Measurements from ENCODE around the gene IL22RA2. TPM values are rescaled to one million over a fixed set of nuclear protein-coding genes. Genes with fewer than 3 reads are reported as not detected.

The IL22RA2 gene
- total RNA-seq, 1 experiment from 2014 or later, result not detected

DNA sequence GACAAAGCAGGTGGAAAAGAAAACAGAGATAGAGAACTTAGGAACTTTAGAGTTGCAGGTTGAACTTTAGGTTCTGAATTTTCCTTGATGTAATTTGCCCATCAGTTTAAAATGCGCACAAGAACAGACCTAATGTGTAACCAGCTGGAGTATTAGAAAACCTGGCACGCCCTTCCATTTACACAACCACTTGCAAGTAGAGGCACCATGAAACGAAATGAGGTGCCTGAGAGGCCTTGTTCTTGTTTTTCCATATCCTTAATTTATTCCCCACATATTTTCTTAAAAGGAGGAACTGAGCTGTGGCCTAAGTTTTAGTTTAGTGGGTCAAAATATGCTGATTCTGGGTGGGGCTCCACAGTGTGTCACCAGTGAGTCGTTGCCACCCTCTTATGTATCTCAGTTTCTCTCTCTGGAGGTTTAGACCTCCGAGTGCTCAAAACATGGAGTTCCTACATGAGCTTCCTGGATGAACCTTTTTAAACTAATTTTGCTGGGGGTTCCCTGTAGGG lies 17.2 kb upstream of the IL22RA2 start:
- H2BK5ac ChIP-seq (ENCODE audit: insufficient read length, low read length), result no peak overlapping the region
- whole genome bisulfite sequencing (ENCODE audit: extremely low coverage, insufficient read length, low lambda C conversion rate), result no CpG with 5 or more reads among the region's 5 CpGs
- no peaks in the 10 kb centered on the region for H3K27me3 ChIP-seq (ENCODE audit: insufficient read depth, low read length)
- no peaks in the 10 kb centered on the region for H3K23me2 ChIP-seq (ENCODE audit: insufficient read length, low read depth, low read length, poor library complexity, severe bottlenecking)
- H4K8ac ChIP-seq (replicated peaks; ENCODE audit: insufficient read length, low read depth, low read length), result no peak overlapping the region
- H2AK5ac ChIP-seq (ENCODE audit: insufficient read length, low read length), result no peak overlapping the region
- no peak overlapping the region for H3K23ac ChIP-seq (ENCODE audit: insufficient read length, low read depth, low read length)
- H3K4me2 ChIP-seq (ENCODE audit: insufficient read depth, insufficient read length, low read length), result no peak overlapping the region
- H2AFZ ChIP-seq (ENCODE audit: low read length), result no peak overlapping the region
- no peaks in the 10 kb centered on the region for H3K4me1 ChIP-seq (ENCODE audit: insufficient read depth, low read length)
- no peak overlapping the region for H3K4me3 Mint-ChIP-seq
- no peak for DNase-seq
- H3K27me3 Mint-ChIP-seq (ENCODE audit: low read depth), result no peaks in the 10 kb centered on the region
- H3K27ac Mint-ChIP-seq, result no peak overlapping the region
- no peak overlapping the region for H4K91ac ChIP-seq (ENCODE audit: insufficient read length, low read depth, low read length)
- no peak overlapping the region for H3K18ac ChIP-seq (ENCODE audit: insufficient read length, low read depth, low read length)
- H3K9me3 ChIP-seq (ENCODE audit: control insufficient read depth, low read depth, low read length), result peaks cover 30% of the 10 kb centered on the region
- H3K9me3 Mint-ChIP-seq, result peaks cover 54 to 60% of the 10 kb centered on the region in 2 experiments
- H4K20me1 ChIP-seq (ENCODE audit: control insufficient read depth, insufficient read depth, insufficient read length), result no peaks in the 10 kb centered on the region
- H3T11ph ChIP-seq (ENCODE audit: low read length), result no peak overlapping the region
- H2BK12ac ChIP-seq (ENCODE audit: insufficient read length, low read depth, low read length), result no peak overlapping the region
- H3K79me2 ChIP-seq (ENCODE audit: insufficient read depth, low read length), result no peaks in the 10 kb centered on the region
- H3K14ac ChIP-seq (ENCODE audit: insufficient read depth, low read length), result no peak overlapping the region
- no peak overlapping the region for H2BK120ac ChIP-seq (ENCODE audit: low read depth, low read length, poor library complexity, severe bottlenecking)
- H4K5ac ChIP-seq (ENCODE audit: insufficient read length, low read depth, low read length), result no peak overlapping the region
- H2BK20ac ChIP-seq (ENCODE audit: low read depth, low read length, poor library complexity, severe bottlenecking), result no peak overlapping the region
- H3K4ac ChIP-seq (ENCODE audit: low read depth, low read length), result no peak overlapping the region
- no peak overlapping the region for H3K27ac ChIP-seq (ENCODE audit: insufficient read length, low read depth, low read length)
- no peak overlapping the region for H3K9ac ChIP-seq (ENCODE audit: extremely low read depth, insufficient read length, low read length)
- no peaks in the 10 kb centered on the region for H3K79me1 ChIP-seq (ENCODE audit: insufficient read depth, low read depth, low read length, poor library complexity, severe bottlenecking)
- H3K36me3 Mint-ChIP-seq (ENCODE audit: insufficient read depth in 1 of 3, low read depth in 3 of 3), result peaks cover 14 to 40% (median 34%) of the 10 kb centered on the region in 3 experiments
- no peak overlapping the region for H2BK15ac ChIP-seq (ENCODE audit: low read depth, low read length)
- H3K4me1 Mint-ChIP-seq, result no peaks in the 10 kb centered on the region
- no peak overlapping the region for H3K56ac ChIP-seq (ENCODE audit: insufficient read length, low read depth, low read length)
- TF ChIP-seq, protein P1, sequence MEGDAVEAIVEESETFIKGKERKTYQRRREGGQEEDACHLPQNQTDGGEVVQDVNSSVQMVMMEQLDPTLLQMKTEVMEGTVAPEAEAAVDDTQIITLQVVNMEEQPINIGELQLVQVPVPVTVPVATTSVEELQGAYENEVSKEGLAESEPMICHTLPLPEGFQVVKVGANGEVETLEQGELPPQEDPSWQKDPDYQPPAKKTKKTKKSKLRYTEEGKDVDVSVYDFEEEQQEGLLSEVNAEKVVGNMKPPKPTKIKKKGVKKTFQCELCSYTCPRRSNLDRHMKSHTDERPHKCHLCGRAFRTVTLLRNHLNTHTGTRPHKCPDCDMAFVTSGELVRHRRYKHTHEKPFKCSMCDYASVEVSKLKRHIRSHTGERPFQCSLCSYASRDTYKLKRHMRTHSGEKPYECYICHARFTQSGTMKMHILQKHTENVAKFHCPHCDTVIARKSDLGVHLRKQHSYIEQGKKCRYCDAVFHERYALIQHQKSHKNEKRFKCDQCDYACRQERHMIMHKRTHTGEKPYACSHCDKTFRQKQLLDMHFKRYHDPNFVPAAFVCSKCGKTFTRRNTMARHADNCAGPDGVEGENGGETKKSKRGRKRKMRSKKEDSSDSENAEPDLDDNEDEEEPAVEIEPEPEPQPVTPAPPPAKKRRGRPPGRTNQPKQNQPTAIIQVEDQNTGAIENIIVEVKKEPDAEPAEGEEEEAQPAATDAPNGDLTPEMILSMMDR (conservative IDR thresholded peaks at IDR 0.05), result no peak
